Vagina (tissue), 2 donors: ENCODE measurements around the gene CTSD. TPM values are rescaled to one million over a fixed set of nuclear protein-coding genes. Genes with fewer than 3 reads are reported as not detected.

Experiments
- DNase-seq, 2 donors: peaks; one replicate each; pipeline ENCODE4 v3.0.0-alpha.2; 2017; ENCODE audit errors: extremely low spot score in 2 of 2
- H3K27ac ChIP-seq: fragments of 200-600 bp; sonication (generic); one replicate; pipeline ENCODE4 v1.5.1; 2019
- H3K27me3 ChIP-seq: fragments of 200-600 bp; sonication (generic); one replicate; pipeline ENCODE4 v1.5.1; 2019
- H3K36me3 ChIP-seq, 2 donors: fragments of 200-600 bp; sonication (generic); one replicate each; pipeline ENCODE4 v1.5.1; 2017 to 2019
- H3K4me1 ChIP-seq: fragments of 200-600 bp; sonication (generic); one replicate; pipeline ENCODE4 v1.5.1; 2019
- H3K4me3 ChIP-seq, 2 donors: fragments of 200-600 bp; sonication (generic); 1 replicate in 1 of 2; 2 replicates in 1 of 2; pipeline ENCODE4 v1.5.1; 2016 to 2019
- H3K9me3 ChIP-seq: fragments of 200-600 bp; sonication (generic); one replicate; pipeline ENCODE4 v1.5.1; 2019
- POLR2A ChIP-seq, 2 donors: fragments of 450-650 bp; IDR thresholded peaks; one replicate each; pipeline ENCODE4 v1.6.1; 2017; ENCODE audit warnings: antibody characterized with exemption in 2 of 2, mild to moderate bottlenecking in 2 of 2, moderate library complexity in 2 of 2
- POLR2AphosphoS5 ChIP-seq, 2 donors: sonication (generic); formaldehyde crosslinking; IDR thresholded peaks; one replicate each; pipeline ENCODE4 v1.9.0; 2017; ENCODE audit warnings: antibody characterized with exemption in 2 of 2, mild to moderate bottlenecking in 2 of 2, low read depth in 1 of 2; ENCODE audit not compliant: insufficient read depth in 1 of 2
- intact Hi-C: fragments of 100-400 bp; cut with DNase I; formaldehyde crosslinking; loops from one replicate; pipeline ENCODE4 v1.15.1; 2023
- total RNA-seq: library from RNA; depleted of rRNA; stranded (reverse); fragments of >200 nt; gene quantifications from one replicate; pipeline ENCODE4 v1.2.3, GENCODE V29; 2016
- TF ChIP-seq, protein P1 (sequence below), 3 experiments: fragments of 450-650 bp in 2 of 3; fragments of 200-600 bp in 1 of 3; sonication (generic) in 1 of 3; IDR thresholded peaks; one replicate each; pipeline ENCODE4 v1.5.1; 2017 to 2019; ENCODE audit warnings: antibody characterized with exemption in 3 of 3, mild to moderate bottlenecking in 2 of 3, moderate library complexity in 2 of 3

The CTSD gene
- total RNA-seq, 1 donor from 2014 or later = 508 TPM

DNA sequence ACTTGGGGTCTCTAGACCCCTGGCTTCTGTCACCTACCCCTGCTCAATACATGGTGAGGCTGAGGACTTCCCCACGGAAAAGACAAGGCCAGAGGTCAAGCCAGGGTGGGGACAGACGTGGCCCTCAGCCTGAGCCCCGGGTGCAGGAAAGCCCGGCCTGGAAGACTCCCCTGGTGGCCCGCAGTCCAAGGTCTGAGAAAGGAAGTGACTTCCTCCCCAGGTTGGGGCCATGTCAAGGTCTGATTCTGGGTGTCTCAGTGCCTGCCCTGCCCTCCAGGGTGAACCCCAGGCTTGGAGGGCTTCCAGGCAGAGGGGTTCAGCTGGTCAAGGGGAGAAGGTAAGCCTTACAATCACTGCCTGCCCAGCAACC is 3.9 kb downstream of the CTSD start:
- H3K4me1 ChIP-seq = peaks cover 84% of the 10 kb centered on the region
- TF ChIP-seq, protein P1, sequence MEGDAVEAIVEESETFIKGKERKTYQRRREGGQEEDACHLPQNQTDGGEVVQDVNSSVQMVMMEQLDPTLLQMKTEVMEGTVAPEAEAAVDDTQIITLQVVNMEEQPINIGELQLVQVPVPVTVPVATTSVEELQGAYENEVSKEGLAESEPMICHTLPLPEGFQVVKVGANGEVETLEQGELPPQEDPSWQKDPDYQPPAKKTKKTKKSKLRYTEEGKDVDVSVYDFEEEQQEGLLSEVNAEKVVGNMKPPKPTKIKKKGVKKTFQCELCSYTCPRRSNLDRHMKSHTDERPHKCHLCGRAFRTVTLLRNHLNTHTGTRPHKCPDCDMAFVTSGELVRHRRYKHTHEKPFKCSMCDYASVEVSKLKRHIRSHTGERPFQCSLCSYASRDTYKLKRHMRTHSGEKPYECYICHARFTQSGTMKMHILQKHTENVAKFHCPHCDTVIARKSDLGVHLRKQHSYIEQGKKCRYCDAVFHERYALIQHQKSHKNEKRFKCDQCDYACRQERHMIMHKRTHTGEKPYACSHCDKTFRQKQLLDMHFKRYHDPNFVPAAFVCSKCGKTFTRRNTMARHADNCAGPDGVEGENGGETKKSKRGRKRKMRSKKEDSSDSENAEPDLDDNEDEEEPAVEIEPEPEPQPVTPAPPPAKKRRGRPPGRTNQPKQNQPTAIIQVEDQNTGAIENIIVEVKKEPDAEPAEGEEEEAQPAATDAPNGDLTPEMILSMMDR (IDR thresholded peaks at IDR 0.05) = no peak
- no peak for TF ChIP-seq POLR2A (IDR thresholded peaks at IDR 0.05)
- no peak for TF ChIP-seq POLR2AphosphoS5 (IDR thresholded peaks at IDR 0.05; ENCODE audit: insufficient read depth in 1 of 2, low read depth in 1 of 2)
- H3K9me3 ChIP-seq = no peaks in the 10 kb centered on the region
- DNase-seq = no peak
- intact Hi-C loops = loop anchor here (5.0 kb wide), 1 partner anchor 493 kb away; no protein-coding TSS in a partner anchor
- peak overlapping the region; percentile 95 for H3K27ac ChIP-seq
- peaks cover 0 to 52% of the 10 kb centered on the region in 2 donors for H3K36me3 ChIP-seq
- H3K27me3 ChIP-seq = no peaks in the 10 kb centered on the region
- H3K4me3 ChIP-seq = peak overlapping the region in 1 of 2 donors; percentile 18

- Histone ChIP-seq H3K4me1 (peaks cover 83% of the 10 kb centered on the region), H3K36me3 (peaks cover 0 to 57% of the 10 kb centered on the region in 2 donors), H3K27me3 (no peaks in the 10 kb centered on the region), H3K9me3 (no peaks in the 10 kb centered on the region), H3K27ac (peak overlapping the region; percentile 95), H3K4me3 (no peak overlapping the region)
- TF ChIP-seq, protein P1 (IDR thresholded peaks at IDR 0.05) = no peak
- intact Hi-C loops = no loop called here
- no peak for DNase-seq
Measured at GRCh38 chr11:1759151-1759850, 4.4 kb downstream of the CTSD start.

DNA sequence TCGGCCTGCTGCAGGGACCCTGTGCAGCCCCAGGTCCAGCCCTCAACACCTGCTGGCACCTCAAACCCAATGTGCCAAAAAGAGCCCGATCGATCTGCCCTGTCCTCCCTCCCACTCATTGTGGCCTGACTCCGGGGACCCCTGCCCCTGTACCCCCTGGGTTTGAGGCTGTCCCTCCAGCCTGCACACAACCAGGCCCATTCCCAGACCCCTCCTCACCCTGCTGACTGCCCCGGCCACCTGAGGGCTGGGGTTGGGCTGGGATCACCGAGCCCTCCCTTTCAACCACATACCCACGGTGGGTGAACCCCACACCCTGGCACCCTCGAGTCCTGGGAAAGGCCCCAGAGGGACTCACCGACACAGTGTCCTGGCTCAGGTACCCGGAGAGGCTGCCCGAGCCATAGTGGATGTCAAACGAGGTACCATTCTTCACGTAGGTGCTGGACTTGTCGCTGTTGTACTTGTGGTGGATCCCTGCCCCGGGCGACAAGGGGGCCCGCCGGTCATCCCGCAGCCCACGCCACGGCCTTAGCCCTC is 5.0 kb downstream of the CTSD start:
- no peak for TF ChIP-seq POLR2A (IDR thresholded peaks at IDR 0.05)
- TF ChIP-seq POLR2AphosphoS5 (IDR thresholded peaks at IDR 0.05; ENCODE audit: insufficient read depth in 1 of 2, low read depth in 1 of 2) = no peak
- TF ChIP-seq, protein P1 (IDR thresholded peaks at IDR 0.05) = no peak
- Histone ChIP-seq H3K9me3 (no peaks in the 10 kb centered on the region), H3K36me3 (peaks cover 0 to 63% of the 10 kb centered on the region in 2 donors), H3K4me3 (no peak overlapping the region), H3K27me3 (no peaks in the 10 kb centered on the region), H3K27ac (peak overlapping the region; percentile 95), H3K4me1 (peaks cover 80% of the 10 kb centered on the region)
- DNase-seq = no peak
- intact Hi-C loops = no loop called here

- peaks cover 75% of the 10 kb centered on the region for H3K4me1 ChIP-seq
- no peak overlapping the region for H3K4me3 ChIP-seq
- no peaks in the 10 kb centered on the region for H3K27me3 ChIP-seq
- TF ChIP-seq, protein P1 (IDR thresholded peaks at IDR 0.05) = no peak
- TF ChIP-seq POLR2AphosphoS5 (IDR thresholded peaks at IDR 0.05; ENCODE audit: insufficient read depth in 1 of 2, low read depth in 1 of 2) (peak in 1 of 2 donors; percentile 12), POLR2A (IDR thresholded peaks at IDR 0.05) (no peak)
- H3K27ac ChIP-seq = peak overlapping the region; percentile 95
- intact Hi-C loops = no loop called here
- peaks cover 0 to 69% of the 10 kb centered on the region in 2 donors for H3K36me3 ChIP-seq
- DNase-seq = no peak
- H3K9me3 ChIP-seq = no peaks in the 10 kb centered on the region
Measured at GRCh38 chr11:1757861-1758610, 5.7 kb downstream of the CTSD start.
